Caco-2 (cell line): Measurements from ENCODE around the gene LAGE3. TPM values are rescaled to one million over a fixed set of nuclear protein-coding genes. Genes with fewer than 3 reads are reported as not detected.

ENCODE experiments used
- BruUV-seq: library from RNA; stranded (reverse); fragments of 400-500 nt; replicated peaks from 2 replicates; lab custom pipeline; 2021; lab: Mats Ljungman, UMichigan
- CTCF ChIA-PET: fragments of 300-600 bp; sonication (Branson Sonifier 250); formaldehyde crosslinking; loops from one replicate; lab custom pipeline; 2022; ENCODE audit warnings: antibody characterized with exemption; lab: Charles Lee
- POLR2A ChIA-PET: fragments of 300-600 bp; sonication (Branson Sonifier 250); formaldehyde crosslinking; loops from one replicate; lab custom pipeline; 2022; ENCODE audit warnings: antibody characterized with exemption; lab: Charles Lee
- DNase-seq, 2 experiments: peaks; one replicate each; pipeline versions ENCODE4 v3.0.0 to v3.0.0-alpha.2; 2020 to 2022
- H3K27me3 ChIP-seq: replicated peaks from 2 replicates; pipeline ENCODE4 v1.6.0; 2011; ENCODE audit warnings: low read length; ENCODE audit not compliant: control insufficient read depth, insufficient read depth
- H3K36me3 ChIP-seq: 2 replicates; pipeline ENCODE4 v1.5.1; 2011; ENCODE audit warnings: low read length; ENCODE audit not compliant: control insufficient read depth, insufficient read depth
- H3K4me1 ChIP-seq: fragments of 250-450 bp; sonication (Bioruptor Pico); 2 replicates; pipeline ENCODE4 v1.5.1; 2020; ENCODE audit warnings: mild to moderate bottlenecking
- H3K4me3 ChIP-seq: 2 replicates; pipeline ENCODE4 v1.5.1; 2011; ENCODE audit warnings: low read depth, mild to moderate bottlenecking, control low read depth, low read length
- H3K9me3 ChIP-seq: fragments of 250-450 bp; sonication (Bioruptor Pico); 2 replicates; pipeline ENCODE4 v1.5.1; 2020; ENCODE audit warnings: mild to moderate bottlenecking, moderate library complexity
- H3K27ac Mint-ChIP-seq: one replicate; pipeline ENCODE4 v1.8.0; 2022; ENCODE audit warnings: mixed read lengths; ENCODE audit not compliant: unreplicated experiment
- H3K27me3 Mint-ChIP-seq: one replicate; pipeline ENCODE4 v1.8.0; 2022; ENCODE audit warnings: mixed read lengths; ENCODE audit not compliant: insufficient read depth, unreplicated experiment
- H3K36me3 Mint-ChIP-seq: one replicate; pipeline ENCODE4 v1.8.0; 2022; ENCODE audit warnings: mild to moderate bottlenecking, mixed read lengths; ENCODE audit not compliant: insufficient read depth, unreplicated experiment
- H3K4me1 Mint-ChIP-seq: one replicate; pipeline ENCODE4 v1.8.0; 2022; ENCODE audit warnings: low read depth, mixed read lengths; ENCODE audit not compliant: unreplicated experiment
- H3K4me3 Mint-ChIP-seq: one replicate; pipeline ENCODE4 v1.8.0; 2022; ENCODE audit warnings: mild to moderate bottlenecking, moderate library complexity, mixed read lengths; ENCODE audit not compliant: unreplicated experiment
- H3K9me3 Mint-ChIP-seq: one replicate; pipeline ENCODE4 v1.8.0; 2022; ENCODE audit warnings: mixed read lengths; ENCODE audit not compliant: unreplicated experiment
- intact Hi-C: fragments of 100-400 bp; cut with micrococcal nuclease; formaldehyde crosslinking; loops from one replicate; pipeline ENCODE4 v1.10.0; 2022; ENCODE audit not compliant: unreplicated experiment
- total RNA-seq: library from RNA; stranded (reverse); gene quantifications from 2 replicates; pipeline ENCODE4 v1.2.3, GENCODE V29; 2022
- TF ChIP-seq, protein P1 (sequence below), 2 experiments: fragments of 200-600 bp in 1 of 2; IDR thresholded peaks; 1 replicate in 1 of 2; 2 replicates in 1 of 2; pipeline versions ENCODE4 v1.5.1 to v1.8.0; 2011 to 2022; ENCODE audit warnings: antibody characterized with exemption in 1 of 2, control low read depth in 1 of 2, inconsistent platforms in 1 of 2, low read depth in 1 of 2, low read length in 1 of 2, mild to moderate bottlenecking in 1 of 2, moderate library complexity in 1 of 2; ENCODE audit not compliant: insufficient read depth in 1 of 2, severe bottlenecking in 1 of 2, unreplicated experiment in 1 of 2

The LAGE3 gene
- total RNA-seq, 1 experiment from 2014 or later: 26.0 TPM

- BruUV-seq: no TSS peak
- H3K36me3 ChIP-seq: no peaks in the 10 kb centered on the region
- H3K9me3 ChIP-seq: no peaks in the 10 kb centered on the region
- CTCF ChIA-PET: no interaction called here
- H3K4me1 ChIP-seq: no peaks in the 10 kb centered on the region
- TF ChIP-seq, protein P1, sequence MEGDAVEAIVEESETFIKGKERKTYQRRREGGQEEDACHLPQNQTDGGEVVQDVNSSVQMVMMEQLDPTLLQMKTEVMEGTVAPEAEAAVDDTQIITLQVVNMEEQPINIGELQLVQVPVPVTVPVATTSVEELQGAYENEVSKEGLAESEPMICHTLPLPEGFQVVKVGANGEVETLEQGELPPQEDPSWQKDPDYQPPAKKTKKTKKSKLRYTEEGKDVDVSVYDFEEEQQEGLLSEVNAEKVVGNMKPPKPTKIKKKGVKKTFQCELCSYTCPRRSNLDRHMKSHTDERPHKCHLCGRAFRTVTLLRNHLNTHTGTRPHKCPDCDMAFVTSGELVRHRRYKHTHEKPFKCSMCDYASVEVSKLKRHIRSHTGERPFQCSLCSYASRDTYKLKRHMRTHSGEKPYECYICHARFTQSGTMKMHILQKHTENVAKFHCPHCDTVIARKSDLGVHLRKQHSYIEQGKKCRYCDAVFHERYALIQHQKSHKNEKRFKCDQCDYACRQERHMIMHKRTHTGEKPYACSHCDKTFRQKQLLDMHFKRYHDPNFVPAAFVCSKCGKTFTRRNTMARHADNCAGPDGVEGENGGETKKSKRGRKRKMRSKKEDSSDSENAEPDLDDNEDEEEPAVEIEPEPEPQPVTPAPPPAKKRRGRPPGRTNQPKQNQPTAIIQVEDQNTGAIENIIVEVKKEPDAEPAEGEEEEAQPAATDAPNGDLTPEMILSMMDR (IDR thresholded peaks at IDR 0.05; ENCODE audit: insufficient read depth in 1 of 2, low read depth in 1 of 2, low read length in 1 of 2, severe bottlenecking in 1 of 2, unreplicated experiment in 1 of 2): no peak
- peak overlapping the region; percentile 32 for H3K27ac Mint-ChIP-seq
- H3K27me3 Mint-ChIP-seq: no peaks in the 10 kb centered on the region
- H3K36me3 Mint-ChIP-seq: peaks cover 27% of the 10 kb centered on the region
- no peak for DNase-seq
- H3K9me3 Mint-ChIP-seq: no peaks in the 10 kb centered on the region
- H3K4me3 Mint-ChIP-seq: peak overlapping the region; percentile 35
- H3K4me3 ChIP-seq: no peak overlapping the region
- POLR2A ChIA-PET: interaction anchor here (0.8 kb wide), 1 partner anchor 17 kb away, joined by 3 read pairs; no protein-coding TSS in a partner anchor
- intact Hi-C loops: no loop called here
- H3K4me1 Mint-ChIP-seq: no peaks in the 10 kb centered on the region
- no peaks in the 10 kb centered on the region for H3K27me3 ChIP-seq
Observed at GRCh38 chrX:154446430-154446829, 32.7 kb downstream of the LAGE3 start.

DNA sequence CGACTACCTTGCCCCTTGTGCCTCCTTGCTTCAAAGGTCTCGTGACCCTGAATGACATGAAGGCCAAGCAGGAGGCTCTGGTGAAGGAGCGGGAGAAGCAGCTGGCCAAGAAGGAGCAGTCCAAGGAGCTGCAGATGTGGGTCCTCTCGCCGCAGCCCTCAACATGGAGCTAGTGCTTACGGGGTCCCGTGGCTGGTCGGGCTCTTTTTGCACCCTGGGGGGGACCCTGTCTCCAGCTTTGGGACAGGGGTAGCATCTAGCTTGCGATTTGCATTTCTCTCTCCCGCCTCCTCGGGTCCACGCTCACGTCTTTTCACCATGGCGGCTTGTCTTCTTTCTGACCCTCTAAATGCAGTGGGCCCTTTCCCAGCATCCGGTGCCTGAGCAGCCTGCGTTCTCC lies 33.3 kb downstream of the LAGE3 start:
- no TSS peak for BruUV-seq
- no peaks in the 10 kb centered on the region for H3K4me1 ChIP-seq
- intact Hi-C loops: no loop called here
- DNase-seq: no peak
- Mint-ChIP-seq H3K27me3 (no peaks in the 10 kb centered on the region), H3K4me1 (no peaks in the 10 kb centered on the region), H3K4me3 (peak overlapping the region; percentile 35), H3K36me3 (peaks cover 27% of the 10 kb centered on the region), H3K27ac (peak overlapping the region; percentile 32), H3K9me3 (no peaks in the 10 kb centered on the region)
- H3K9me3 ChIP-seq: no peaks in the 10 kb centered on the region
- CTCF ChIA-PET: no interaction called here
- POLR2A ChIA-PET: interaction anchor here (0.8 kb wide), 1 partner anchor 17 kb away, joined by 3 read pairs; no protein-coding TSS in a partner anchor
- H3K27me3 ChIP-seq: no peaks in the 10 kb centered on the region
- TF ChIP-seq, protein P1 (IDR thresholded peaks at IDR 0.05; ENCODE audit: insufficient read depth in 1 of 2, low read depth in 1 of 2, low read length in 1 of 2, severe bottlenecking in 1 of 2, unreplicated experiment in 1 of 2): no peak
- H3K4me3 ChIP-seq: no peak overlapping the region
- no peaks in the 10 kb centered on the region for H3K36me3 ChIP-seq

DNA sequence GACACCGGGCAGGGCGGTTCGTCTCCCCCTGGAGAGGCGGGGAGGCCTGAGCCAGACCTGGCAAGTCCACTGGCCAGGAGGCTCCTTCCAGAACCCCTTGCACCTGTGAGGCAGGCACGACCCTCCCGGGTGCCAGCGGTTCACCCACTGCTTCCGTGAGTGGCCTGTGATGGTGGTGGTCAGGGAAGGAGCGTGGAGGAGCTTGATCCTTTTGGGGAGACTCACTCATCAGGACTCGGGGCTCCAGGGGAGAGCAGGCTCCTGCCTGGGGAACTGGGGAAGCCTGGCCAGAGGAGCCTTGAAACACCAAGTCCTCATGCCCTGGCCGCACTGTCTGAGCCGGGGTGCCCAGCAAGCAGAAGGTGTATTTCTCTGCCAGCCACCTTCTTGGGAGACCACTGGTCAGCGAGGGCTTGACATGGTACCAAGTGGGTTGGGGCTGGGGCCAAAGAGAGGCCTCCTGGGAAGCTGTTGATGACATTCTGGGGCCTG lies 34.3 kb downstream of the LAGE3 start:
- DNase-seq: no peak
- Histone ChIP-seq H3K9me3 (no peaks in the 10 kb centered on the region), H3K4me3 (peak overlapping the region; percentile 73), H3K4me1 (no peaks in the 10 kb centered on the region), H3K27me3 (no peaks in the 10 kb centered on the region), H3K36me3 (no peaks in the 10 kb centered on the region)
- no peaks in the 10 kb centered on the region for H3K4me1 Mint-ChIP-seq
- peak overlapping the region; percentile 88 for H3K4me3 Mint-ChIP-seq
- H3K27me3 Mint-ChIP-seq: no peaks in the 10 kb centered on the region
- ChIA-PET CTCF (no interaction called here), POLR2A (no interaction called here)
- no TSS peak for BruUV-seq
- intact Hi-C loops: no loop called here
- H3K27ac Mint-ChIP-seq: no peak overlapping the region
- H3K36me3 Mint-ChIP-seq: peaks cover 30% of the 10 kb centered on the region
- TF ChIP-seq, protein P1 (IDR thresholded peaks at IDR 0.05; ENCODE audit: insufficient read depth in 1 of 2, low read depth in 1 of 2, low read length in 1 of 2, severe bottlenecking in 1 of 2, unreplicated experiment in 1 of 2): no peak
- no peaks in the 10 kb centered on the region for H3K9me3 Mint-ChIP-seq
